Measurements from ENCODE around the gene VTI1A. TPM values are rescaled to one million over a fixed set of nuclear protein-coding genes. Genes with fewer than 3 reads are reported as not detected.

VTI1A gene
- total RNA-seq, 3 donors from 2014 or later (not counting 1 experiment from before 2014, with no cell fraction given), result 62.6 to 77.6 (median 68.2) TPM

DNA sequence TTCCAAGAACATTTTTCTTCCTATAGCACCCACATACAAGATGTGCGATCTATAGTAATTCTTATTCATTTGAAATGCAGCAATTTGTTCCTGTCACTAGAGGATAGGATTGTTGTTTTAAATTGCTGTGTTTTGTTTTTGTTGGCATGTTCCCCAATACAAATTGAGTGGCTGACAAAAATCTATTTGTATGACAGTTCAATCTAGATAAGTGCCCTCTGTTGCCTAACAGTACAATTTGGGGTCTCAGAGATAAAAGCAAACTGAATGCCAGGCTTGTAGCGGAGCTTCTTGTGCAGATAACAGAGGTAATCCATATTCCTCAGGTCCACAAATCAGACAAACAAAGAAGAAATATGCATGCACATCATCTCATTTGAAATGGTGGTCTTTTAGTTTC is 68.8 kb downstream of the VTI1A start:
- no peaks in the 10 kb centered on the region for H3K27me3 Mint-ChIP-seq (ENCODE audit: low read depth in 2 of 2)
- ATAC-seq, result no peak
- 88% methylated on average over 1 of the region's 2 CpGs for WGBS (ENCODE audit: insufficient coverage)
- intact Hi-C loops (cut with micrococcal nuclease), result no loop called here
- Histone ChIP-seq H3K27ac (ENCODE audit: low read length) (no peak overlapping the region), H3K9me3 (ENCODE audit: control insufficient read depth, insufficient read depth, low read length) (no peaks in the 10 kb centered on the region), H3K4me1 (ENCODE audit: control insufficient read depth, insufficient read depth, low read length) (no peaks in the 10 kb centered on the region), H3K4me3 (ENCODE audit: low read length) (no peak overlapping the region), H3K27me3 (ENCODE audit: control insufficient read depth, insufficient read depth, low read length) (no peaks in the 10 kb centered on the region), H3K36me3 (ENCODE audit: control insufficient read depth, insufficient read depth, low read length) (no peaks in the 10 kb centered on the region)
- no peaks in the 10 kb centered on the region for H3K9me3 Mint-ChIP-seq
- peaks cover 14 to 15% of the 10 kb centered on the region in 2 donors for H3K4me1 Mint-ChIP-seq
- H3K36me3 Mint-ChIP-seq, result no peaks in the 10 kb centered on the region
- H3K27ac Mint-ChIP-seq, result no peak overlapping the region
- no peak for TF ChIP-seq CTCF (IDR thresholded peaks at IDR 0.05)
- DNase-seq, result no peak
- no peak overlapping the region for H3K4me3 Mint-ChIP-seq

- DNase-seq (no peak), ATAC-seq (no peak)
- no peak for TF ChIP-seq CTCF (IDR thresholded peaks at IDR 0.05)
- H3K27me3 ChIP-seq (ENCODE audit: control insufficient read depth, insufficient read depth, low read length), result no peaks in the 10 kb centered on the region
- H3K9me3 Mint-ChIP-seq, result no peaks in the 10 kb centered on the region
- no peaks in the 10 kb centered on the region for H3K36me3 ChIP-seq (ENCODE audit: control insufficient read depth, insufficient read depth, low read length)
- H3K4me3 ChIP-seq (ENCODE audit: low read length), result no peak overlapping the region
- intact Hi-C loops (cut with micrococcal nuclease), result no loop called here
- no peaks in the 10 kb centered on the region for H3K36me3 Mint-ChIP-seq
- no peak overlapping the region for H3K27ac Mint-ChIP-seq
- no peak overlapping the region for H3K27ac ChIP-seq (ENCODE audit: low read length)
- no peaks in the 10 kb centered on the region for H3K4me1 ChIP-seq (ENCODE audit: control insufficient read depth, insufficient read depth, low read length)
- H3K9me3 ChIP-seq (ENCODE audit: control insufficient read depth, insufficient read depth, low read length), result no peaks in the 10 kb centered on the region
- H3K27me3 Mint-ChIP-seq (ENCODE audit: low read depth in 2 of 2), result no peaks in the 10 kb centered on the region
- WGBS (ENCODE audit: insufficient coverage), result 98% methylated on average over 4 of the region's 5 CpGs
- H3K4me1 Mint-ChIP-seq, result peaks cover 13 to 20% of the 10 kb centered on the region in 2 donors
- no peak overlapping the region for H3K4me3 Mint-ChIP-seq
These were observed 70.4 kb downstream of the VTI1A start for GRCh38 chr10:112517451-112517862.

DNA sequence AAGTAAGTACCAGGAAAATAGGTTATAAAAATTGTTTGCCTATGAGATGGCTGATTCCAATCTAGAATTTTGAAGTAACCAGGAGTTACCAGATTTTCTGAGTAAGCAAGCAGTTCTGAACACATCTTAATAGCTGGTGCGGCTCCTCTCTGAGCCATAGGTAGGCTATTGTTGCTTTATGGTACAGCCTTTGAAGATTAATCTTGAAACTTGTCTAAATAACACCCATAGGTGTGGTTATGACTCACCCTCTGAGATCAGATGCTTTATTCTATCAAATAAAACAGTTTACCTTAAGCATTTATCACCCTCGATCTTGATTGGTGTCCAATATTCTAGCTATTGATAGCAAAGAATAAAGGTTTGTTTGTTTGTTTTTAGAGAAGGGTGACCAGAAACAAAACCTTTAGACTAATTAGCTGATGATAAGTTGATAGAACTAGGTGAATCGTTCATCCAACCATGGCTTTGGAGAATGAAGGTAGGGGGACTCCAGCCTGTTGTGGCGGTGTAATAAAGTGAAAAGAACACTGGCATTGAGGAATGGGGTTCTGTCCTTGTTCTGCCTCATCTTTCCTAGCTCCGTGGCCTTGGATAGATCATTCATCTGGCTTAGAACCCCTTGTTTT is 72.2 kb downstream of the VTI1A start:
- no peaks in the 10 kb centered on the region for H3K9me3 ChIP-seq (ENCODE audit: control insufficient read depth, insufficient read depth, low read length)
- no peaks in the 10 kb centered on the region for H3K36me3 ChIP-seq (ENCODE audit: control insufficient read depth, insufficient read depth, low read length)
- H3K27me3 ChIP-seq (ENCODE audit: control insufficient read depth, insufficient read depth, low read length), result no peaks in the 10 kb centered on the region
- H3K9me3 Mint-ChIP-seq, result no peaks in the 10 kb centered on the region
- H3K4me3 Mint-ChIP-seq, result no peak overlapping the region
- TF ChIP-seq CTCF (IDR thresholded peaks at IDR 0.05), result no peak
- no peaks in the 10 kb centered on the region for H3K4me1 ChIP-seq (ENCODE audit: control insufficient read depth, insufficient read depth, low read length)
- no peak overlapping the region for H3K27ac ChIP-seq (ENCODE audit: low read length)
- WGBS (ENCODE audit: insufficient coverage), result 85% methylated on average over 4 of the region's 5 CpGs
- H3K27ac Mint-ChIP-seq, result no peak overlapping the region
- intact Hi-C loops (cut with micrococcal nuclease), result no loop called here
- H3K27me3 Mint-ChIP-seq (ENCODE audit: low read depth in 2 of 2), result no peaks in the 10 kb centered on the region
- ATAC-seq, result no peak
- DNase-seq, result no peak
- H3K4me3 ChIP-seq (ENCODE audit: low read length), result no peak overlapping the region
- peaks cover 9 to 22% of the 10 kb centered on the region in 2 donors for H3K4me1 Mint-ChIP-seq
- no peaks in the 10 kb centered on the region for H3K36me3 Mint-ChIP-seq

GRCh38 chr10:112520914-112521313 is 73.9 kb downstream of the VTI1A start:
- Mint-ChIP-seq H3K4me1 (peaks cover 24 to 37% of the 10 kb centered on the region in 2 donors), H3K27me3 (ENCODE audit: low read depth in 2 of 2) (no peaks in the 10 kb centered on the region), H3K9me3 (no peaks in the 10 kb centered on the region), H3K4me3 (no peak overlapping the region), H3K27ac (no peak overlapping the region), H3K36me3 (no peaks in the 10 kb centered on the region)
- H3K27ac ChIP-seq (ENCODE audit: low read length), result no peak overlapping the region
- H3K4me1 ChIP-seq (ENCODE audit: control insufficient read depth, insufficient read depth, low read length), result no peaks in the 10 kb centered on the region
- DNase-seq (no peak), ATAC-seq (no peak)
- WGBS (ENCODE audit: insufficient coverage), result no CpG with 5 or more reads among the region's 1 CpG
- intact Hi-C loops (cut with micrococcal nuclease), result no loop called here
- no peaks in the 10 kb centered on the region for H3K36me3 ChIP-seq (ENCODE audit: control insufficient read depth, insufficient read depth, low read length)
- H3K4me3 ChIP-seq (ENCODE audit: low read length), result no peak overlapping the region
- H3K9me3 ChIP-seq (ENCODE audit: control insufficient read depth, insufficient read depth, low read length), result no peaks in the 10 kb centered on the region
- H3K27me3 ChIP-seq (ENCODE audit: control insufficient read depth, insufficient read depth, low read length), result no peaks in the 10 kb centered on the region
- TF ChIP-seq CTCF (IDR thresholded peaks at IDR 0.05), result no peak
